Activated naive CD8-positive, alpha-beta T cell treated with anti-CD3 and anti-CD28 coated beads, Interleukin-2, amount 10 ng/mL, durations not matched to agents 7 days and 5 days (primary cell): ENCODE results near the gene CTXND1. TPM values are rescaled to one million over a fixed set of nuclear protein-coding genes. Genes with fewer than 3 reads are reported as not detected.

ENCODE experiments used
- ATAC-seq: fragments of 150-1000 bp; cut with Tn5 transposase; one replicate; pipeline ENCODE4 v1.10.0; 2021; ENCODE audit warnings: low read depth, moderate library complexity
- POLR2A ChIA-PET: fragments of 350-600 bp; sonication (Branson Sonifier 250); formaldehyde crosslinking; loops from one replicate; lab custom pipeline; 2021; ENCODE audit warnings: antibody characterized with exemption; lab: Charles Lee
- DNase-seq: peaks from one replicate; pipeline ENCODE4 v3.0.0; 2021
- H3K27ac Mint-ChIP-seq: one replicate; pipeline ENCODE4 v1.8.0; 2022; ENCODE audit warnings: mild to moderate bottlenecking, mixed read lengths
- H3K27me3 Mint-ChIP-seq: one replicate; pipeline ENCODE4 v1.8.0; 2022; ENCODE audit warnings: mild to moderate bottlenecking, moderate library complexity, mixed read lengths
- H3K36me3 Mint-ChIP-seq: one replicate; pipeline ENCODE4 v1.8.0; 2021; ENCODE audit warnings: mild to moderate bottlenecking, mixed read lengths
- H3K4me1 Mint-ChIP-seq: one replicate; pipeline ENCODE4 v1.8.0; 2021; ENCODE audit warnings: mixed read lengths
- H3K4me3 Mint-ChIP-seq: one replicate; pipeline ENCODE4 v1.8.0; 2022; ENCODE audit warnings: mild to moderate bottlenecking, moderate library complexity, mixed read lengths
- H3K9me3 Mint-ChIP-seq: one replicate; pipeline ENCODE4 v1.8.0; 2021; ENCODE audit warnings: mixed read lengths
- total RNA-seq, 2 experiments: library from RNA; stranded (reverse); gene quantifications; one replicate each; pipeline ENCODE4 v1.2.3, GENCODE V29; 2021

The CTXND1 gene
- total RNA-seq, 2 experiments from 2014 or later: not detected

DNA sequence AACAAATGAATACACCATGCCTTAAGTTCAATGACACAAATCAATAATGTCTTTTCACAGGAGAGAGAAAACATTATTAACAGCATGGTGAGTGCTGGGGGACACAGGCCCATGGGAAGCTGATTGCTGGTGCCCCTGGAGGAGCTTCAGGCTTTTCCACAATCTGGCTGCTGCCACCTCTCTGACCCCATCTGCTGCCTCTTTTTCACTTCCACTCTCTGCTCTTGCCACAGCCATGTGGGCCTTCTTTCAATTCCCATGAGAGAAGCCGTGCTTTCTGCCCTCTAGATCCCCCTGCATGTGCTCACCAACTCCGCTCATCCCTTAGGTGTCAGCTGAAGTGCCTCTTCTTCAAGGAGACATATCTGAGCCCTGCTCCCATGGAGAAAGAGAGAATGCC, 21.0 kb upstream of the CTXND1 start:
- POLR2A ChIA-PET: no interaction called here
- no peak for DNase-seq
- Mint-ChIP-seq H3K9me3 (no peaks in the 10 kb centered on the region), H3K4me1 (no peaks in the 10 kb centered on the region), H3K36me3 (no peaks in the 10 kb centered on the region), H3K27me3 (peaks cover 13% of the 10 kb centered on the region), H3K4me3 (no peak overlapping the region), H3K27ac (no peak overlapping the region)
- ATAC-seq: no peak

DNA sequence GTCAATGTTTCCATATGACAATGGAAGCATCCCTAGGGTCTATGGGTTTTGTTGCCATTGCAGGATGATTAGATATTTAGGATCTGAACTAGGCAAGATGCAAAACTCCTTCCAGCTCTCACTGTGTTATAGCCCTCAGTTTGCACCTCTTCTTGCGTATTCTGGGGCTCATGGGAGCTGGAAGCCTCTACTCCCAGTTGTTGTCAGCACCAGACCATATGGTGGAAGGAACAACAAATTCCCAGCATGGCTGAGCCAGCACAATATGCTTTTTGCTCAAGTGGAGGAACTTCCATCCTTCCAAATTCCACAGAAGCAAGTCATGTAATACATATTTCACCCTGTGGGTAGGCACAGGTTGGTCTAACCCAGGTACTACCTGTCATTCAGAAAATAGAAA, 18.5 kb upstream of the CTXND1 start:
- DNase-seq (no peak), ATAC-seq (no peak)
- POLR2A ChIA-PET: no interaction called here
- H3K4me1 Mint-ChIP-seq: no peaks in the 10 kb centered on the region
- H3K9me3 Mint-ChIP-seq: no peaks in the 10 kb centered on the region
- H3K4me3 Mint-ChIP-seq: no peak overlapping the region
- H3K36me3 Mint-ChIP-seq: no peaks in the 10 kb centered on the region
- peaks cover 13% of the 10 kb centered on the region for H3K27me3 Mint-ChIP-seq
- no peak overlapping the region for H3K27ac Mint-ChIP-seq

DNA sequence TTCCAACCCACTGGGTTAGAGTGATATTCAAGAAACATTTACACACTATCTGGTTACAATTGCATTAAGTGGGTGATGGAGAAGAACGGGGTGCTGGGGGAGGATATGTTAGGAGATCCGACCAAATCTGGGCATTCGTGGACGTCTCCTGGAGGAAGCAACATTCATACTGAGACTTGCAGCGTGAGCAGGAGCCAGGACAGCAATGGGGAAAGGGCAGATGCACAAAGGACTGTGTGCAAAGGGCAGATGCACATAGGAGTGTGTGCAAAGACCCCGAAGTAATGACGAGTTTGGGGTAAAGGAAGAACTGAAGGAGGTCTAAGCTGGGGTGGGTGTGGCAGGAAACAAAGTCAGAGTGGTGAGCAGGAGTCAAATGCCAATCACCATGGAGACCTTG, 16.1 kb upstream of the CTXND1 start:
- ATAC-seq (no peak), DNase-seq (no peak)
- Mint-ChIP-seq H3K4me1 (no peaks in the 10 kb centered on the region), H3K9me3 (no peaks in the 10 kb centered on the region), H3K27ac (no peak overlapping the region), H3K4me3 (no peak overlapping the region), H3K36me3 (no peaks in the 10 kb centered on the region), H3K27me3 (peaks cover 10% of the 10 kb centered on the region)
- POLR2A ChIA-PET: no interaction called here

DNA sequence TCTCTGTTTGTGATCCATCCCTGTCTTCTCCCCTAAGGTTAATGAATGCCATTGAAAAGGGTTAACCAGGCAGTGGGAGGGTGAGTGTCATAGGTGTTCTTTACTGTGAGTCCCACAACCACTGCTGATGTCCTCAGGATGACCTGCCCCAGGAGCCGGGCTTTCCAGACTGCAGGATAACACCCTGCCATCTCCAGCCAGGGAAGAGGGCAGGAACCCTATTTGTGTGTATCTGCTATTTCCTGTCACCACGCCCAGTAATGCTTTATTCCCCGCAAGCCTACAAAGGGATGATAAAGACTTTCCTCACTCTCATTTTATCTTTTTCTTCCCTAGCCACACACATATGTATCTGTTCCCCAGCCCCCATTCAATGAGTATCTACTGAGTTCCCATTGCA, 15.6 kb upstream of the CTXND1 start:
- DNase-seq (no peak), ATAC-seq (no peak)
- Mint-ChIP-seq H3K36me3 (no peaks in the 10 kb centered on the region), H3K27ac (no peak overlapping the region), H3K9me3 (no peaks in the 10 kb centered on the region), H3K4me3 (no peak overlapping the region), H3K27me3 (peaks cover 8% of the 10 kb centered on the region), H3K4me1 (no peaks in the 10 kb centered on the region)
- POLR2A ChIA-PET: no interaction called here

DNA sequence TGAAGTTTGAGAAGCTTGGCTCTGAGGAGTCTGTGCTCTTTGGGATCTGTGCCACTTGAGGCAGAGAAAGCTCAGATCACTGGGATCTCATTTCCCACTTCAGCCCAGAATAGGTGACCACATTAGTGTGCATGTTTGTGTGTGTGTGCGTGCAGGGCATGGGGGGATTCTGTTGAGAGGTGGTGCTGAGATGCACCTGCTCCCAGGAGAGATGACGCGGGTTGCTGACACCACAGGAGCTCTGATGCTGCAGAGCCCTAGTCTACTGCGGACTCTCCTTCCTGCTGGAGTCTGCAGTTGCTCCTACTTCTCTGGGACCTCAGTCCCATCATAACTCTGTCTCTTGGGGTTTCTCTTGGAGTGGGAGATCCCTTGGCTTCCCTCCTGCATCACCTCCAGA, 14.7 kb upstream of the CTXND1 start:
- Mint-ChIP-seq H3K36me3 (no peaks in the 10 kb centered on the region), H3K4me1 (no peaks in the 10 kb centered on the region), H3K27ac (no peak overlapping the region), H3K4me3 (no peak overlapping the region), H3K27me3 (peaks cover 8% of the 10 kb centered on the region), H3K9me3 (no peaks in the 10 kb centered on the region)
- ATAC-seq (no peak), DNase-seq (no peak)
- POLR2A ChIA-PET: no interaction called here

DNA sequence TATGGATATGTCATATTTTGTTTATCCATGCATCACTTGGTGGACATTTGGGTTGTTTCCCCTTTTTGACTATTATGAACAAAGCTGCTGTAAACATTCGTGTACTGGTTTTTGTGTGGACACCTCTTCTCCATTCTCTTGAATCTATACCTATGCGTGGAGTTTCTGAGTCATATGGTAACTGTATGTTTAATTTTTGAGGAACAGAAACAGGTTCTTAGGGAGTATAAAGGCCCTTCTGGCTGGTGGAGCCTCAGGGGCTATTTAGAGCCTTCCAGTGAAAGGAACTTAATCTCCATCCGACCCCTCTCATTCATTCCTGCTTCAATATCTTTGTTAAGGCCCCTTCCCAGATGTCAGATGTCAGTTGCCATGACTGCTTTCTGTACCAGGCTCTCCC, 14.1 kb upstream of the CTXND1 start:
- H3K36me3 Mint-ChIP-seq: no peaks in the 10 kb centered on the region
- ATAC-seq (no peak), DNase-seq (no peak)
- POLR2A ChIA-PET: no interaction called here
- H3K27me3 Mint-ChIP-seq: peaks cover 8% of the 10 kb centered on the region
- H3K27ac Mint-ChIP-seq: no peak overlapping the region
- H3K9me3 Mint-ChIP-seq: no peaks in the 10 kb centered on the region
- H3K4me3 Mint-ChIP-seq: no peak overlapping the region
- no peaks in the 10 kb centered on the region for H3K4me1 Mint-ChIP-seq

DNA sequence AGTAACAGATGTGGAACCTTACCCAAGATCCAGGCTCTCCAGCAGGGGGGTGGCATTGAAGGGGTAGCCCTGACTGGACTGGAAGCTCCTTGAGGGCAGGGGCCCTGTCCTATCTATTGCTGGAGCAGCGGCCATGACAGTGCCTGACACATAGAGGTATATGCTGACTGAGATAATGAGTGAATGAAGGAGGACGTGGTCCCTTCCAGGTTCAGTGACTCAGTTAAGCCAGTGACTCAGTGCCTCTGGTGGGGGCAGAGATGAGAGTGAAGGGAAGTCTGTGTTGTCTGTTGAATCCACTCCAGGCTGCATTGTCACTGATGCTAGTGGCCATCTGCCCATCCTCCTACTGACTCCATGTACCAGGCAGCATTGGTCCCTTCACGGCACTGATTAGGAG, 13.0 kb upstream of the CTXND1 start:
- no peak for ATAC-seq
- H3K4me3 Mint-ChIP-seq: no peak overlapping the region
- no peaks in the 10 kb centered on the region for H3K36me3 Mint-ChIP-seq
- H3K27ac Mint-ChIP-seq: no peak overlapping the region
- no peaks in the 10 kb centered on the region for H3K9me3 Mint-ChIP-seq
- no peak for DNase-seq
- H3K27me3 Mint-ChIP-seq: peaks cover 8% of the 10 kb centered on the region
- no peaks in the 10 kb centered on the region for H3K4me1 Mint-ChIP-seq
- POLR2A ChIA-PET: no interaction called here

DNA sequence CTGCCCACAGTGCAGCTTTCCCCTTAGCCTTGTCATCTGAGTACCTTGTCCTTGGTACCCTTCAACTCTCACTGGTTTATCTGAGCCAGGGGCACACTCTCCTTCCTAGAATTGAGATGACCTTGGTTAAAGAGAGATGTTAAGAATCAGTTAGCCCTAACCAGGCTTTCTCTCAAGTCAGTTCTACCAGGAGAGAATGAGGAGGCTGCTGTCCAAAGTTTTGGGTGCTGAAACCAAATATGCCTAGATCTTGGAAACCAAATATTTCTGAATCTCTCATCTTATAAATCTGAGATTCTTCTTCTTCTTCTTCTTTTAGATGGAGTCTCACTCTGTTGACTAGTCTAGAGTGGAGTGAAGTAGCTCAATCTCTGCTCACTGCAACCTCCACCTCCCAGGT, 12.0 kb upstream of the CTXND1 start:
- Mint-ChIP-seq H3K9me3 (no peaks in the 10 kb centered on the region), H3K36me3 (no peaks in the 10 kb centered on the region), H3K4me1 (no peaks in the 10 kb centered on the region), H3K4me3 (no peak overlapping the region), H3K27me3 (peaks cover 11% of the 10 kb centered on the region), H3K27ac (no peak overlapping the region)
- ATAC-seq (no peak), DNase-seq (no peak)
- POLR2A ChIA-PET: no interaction called here

DNA sequence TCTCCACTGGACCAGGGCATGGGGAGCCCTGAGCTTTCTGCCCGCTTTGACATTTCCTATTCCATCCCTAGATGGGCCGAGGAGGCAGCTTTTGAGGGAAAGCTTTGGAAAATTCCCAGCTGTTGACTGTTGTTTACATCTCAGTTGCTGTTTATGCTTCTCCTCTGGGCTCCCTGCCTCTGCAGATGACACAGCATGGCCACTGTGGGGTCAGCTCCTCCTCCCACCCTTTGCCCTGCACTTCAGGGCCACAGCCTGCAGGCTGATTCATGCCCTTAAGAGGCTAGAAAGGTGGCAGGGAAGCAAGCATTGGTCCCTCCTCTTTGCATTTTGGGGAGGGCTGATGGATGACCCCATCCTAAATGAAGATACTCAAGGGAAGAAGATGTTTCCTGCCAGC, 8.5 kb upstream of the CTXND1 start:
- H3K4me1 Mint-ChIP-seq: no peaks in the 10 kb centered on the region
- no peak for DNase-seq
- POLR2A ChIA-PET: no interaction called here
- no peaks in the 10 kb centered on the region for H3K36me3 Mint-ChIP-seq
- H3K27me3 Mint-ChIP-seq: peaks cover 16% of the 10 kb centered on the region
- no peak overlapping the region for H3K27ac Mint-ChIP-seq
- no peak for ATAC-seq
- no peaks in the 10 kb centered on the region for H3K9me3 Mint-ChIP-seq
- no peak overlapping the region for H3K4me3 Mint-ChIP-seq

DNA sequence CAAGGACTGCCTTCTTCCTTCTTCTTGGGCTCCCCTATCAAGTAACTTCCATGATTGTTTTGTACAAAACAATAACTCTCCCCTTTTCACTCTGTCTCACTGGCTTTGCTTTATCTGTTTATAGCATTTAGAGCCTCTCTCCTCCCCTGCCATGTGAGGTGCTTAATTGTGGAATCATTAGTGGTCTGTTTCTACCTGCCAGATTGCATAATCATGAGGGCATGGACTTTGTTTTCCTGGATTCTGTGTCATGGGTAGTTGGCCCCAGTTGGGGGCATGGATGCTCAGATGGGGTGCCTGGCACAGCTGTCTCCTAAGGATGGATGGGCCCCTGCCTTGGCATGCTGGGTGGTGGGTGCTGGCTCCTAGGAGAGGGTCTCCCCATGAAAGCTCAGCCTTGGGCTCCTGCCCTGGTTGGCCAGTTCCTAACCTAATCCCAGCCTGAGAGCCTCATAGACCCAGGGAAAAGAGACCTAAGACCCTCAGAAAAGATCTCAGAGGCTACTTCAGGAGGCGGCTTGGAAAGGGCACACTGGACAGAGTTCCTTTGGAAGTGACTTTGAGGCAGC, 8.0 kb upstream of the CTXND1 start:
- H3K36me3 Mint-ChIP-seq: no peaks in the 10 kb centered on the region
- DNase-seq: no peak
- no peak for ATAC-seq
- H3K4me3 Mint-ChIP-seq: no peak overlapping the region
- H3K27ac Mint-ChIP-seq: no peak overlapping the region
- H3K9me3 Mint-ChIP-seq: no peaks in the 10 kb centered on the region
- no peaks in the 10 kb centered on the region for H3K4me1 Mint-ChIP-seq
- H3K27me3 Mint-ChIP-seq: peaks cover 19% of the 10 kb centered on the region
- POLR2A ChIA-PET: no interaction called here

DNA sequence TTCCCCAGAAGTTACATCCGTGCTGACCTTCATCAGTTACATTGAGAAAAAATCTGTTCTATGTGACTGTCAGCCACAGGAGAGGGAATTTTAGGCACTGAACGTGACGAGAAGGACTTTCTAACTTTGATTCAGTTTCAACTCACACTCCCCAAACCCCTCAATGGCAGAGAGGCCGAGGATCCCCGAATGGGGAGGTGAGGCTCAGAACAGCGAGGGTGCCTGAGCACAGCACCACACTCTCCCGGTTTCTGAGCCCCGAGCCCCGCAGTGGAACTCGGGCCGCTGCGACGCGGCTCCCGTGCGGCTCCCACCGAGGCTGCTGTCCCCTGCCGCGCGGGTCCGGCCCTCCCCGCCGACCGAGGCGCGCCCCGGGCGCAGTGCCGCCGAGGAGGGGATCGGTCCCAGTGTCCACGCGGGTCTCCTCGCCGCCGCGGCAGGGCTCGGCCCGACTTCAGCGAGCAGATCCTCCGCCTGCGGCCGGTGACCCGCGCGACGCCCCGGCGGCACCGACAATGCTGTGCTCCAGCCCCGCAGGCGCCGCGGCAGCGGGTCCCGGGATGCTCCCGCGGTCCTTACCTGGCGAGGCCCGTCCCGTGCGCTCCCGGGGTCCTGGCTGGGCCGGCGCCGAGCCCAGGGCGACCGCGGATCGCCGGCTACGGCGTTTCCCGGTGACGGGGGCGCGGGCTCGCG, 439 bp downstream of the CTXND1 start:
- no peak for ATAC-seq
- peaks cover 2% of the 10 kb centered on the region for H3K4me1 Mint-ChIP-seq
- POLR2A ChIA-PET: no interaction called here
- no peaks in the 10 kb centered on the region for H3K9me3 Mint-ChIP-seq
- H3K36me3 Mint-ChIP-seq: no peaks in the 10 kb centered on the region
- peak; percentile 34 for DNase-seq
- H3K27me3 Mint-ChIP-seq: peaks cover 62% of the 10 kb centered on the region
- no peak overlapping the region for H3K27ac Mint-ChIP-seq
- H3K4me3 Mint-ChIP-seq: peak overlapping the region; percentile 48

DNA sequence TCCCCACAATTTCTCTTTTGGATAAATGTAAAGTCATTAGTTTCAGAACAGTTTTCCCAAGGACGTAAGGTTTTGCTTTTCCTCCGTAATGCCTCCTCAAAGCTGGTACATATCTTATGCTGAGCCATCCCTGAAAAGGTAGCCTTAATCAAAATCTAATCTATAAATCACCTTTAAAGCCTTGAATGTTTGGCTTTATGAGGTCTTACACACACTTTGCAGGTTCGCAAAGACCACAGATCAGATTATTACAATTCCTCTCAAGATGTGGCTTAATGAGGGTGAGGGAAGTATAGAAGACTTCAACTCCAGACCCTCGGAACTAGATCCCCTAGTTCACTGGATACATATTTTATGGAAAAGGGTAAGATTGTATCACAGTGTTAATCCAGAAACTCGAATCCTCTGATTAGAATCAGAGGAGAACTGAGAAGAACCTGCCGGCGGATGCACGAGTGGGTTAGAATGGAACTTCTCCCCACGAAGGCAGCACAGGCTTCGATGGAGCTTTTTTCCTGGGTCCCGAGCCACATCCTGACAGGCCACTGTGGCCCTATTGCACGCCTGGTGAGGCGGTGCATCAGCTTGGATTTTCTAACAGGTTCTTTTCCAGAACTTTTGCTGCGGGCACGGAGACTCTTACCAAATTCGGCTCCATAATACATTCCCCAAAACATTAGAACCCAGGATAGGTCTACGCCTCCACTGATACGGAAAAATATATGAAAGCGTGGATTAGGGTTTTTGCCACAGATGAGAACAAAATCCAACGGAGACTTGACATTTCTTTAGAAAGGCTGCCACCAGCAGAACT, 1.2 kb downstream of the CTXND1 start:
- POLR2A ChIA-PET: no interaction called here
- ATAC-seq: no peak
- peak overlapping the region; percentile 48 for H3K4me3 Mint-ChIP-seq

DNA sequence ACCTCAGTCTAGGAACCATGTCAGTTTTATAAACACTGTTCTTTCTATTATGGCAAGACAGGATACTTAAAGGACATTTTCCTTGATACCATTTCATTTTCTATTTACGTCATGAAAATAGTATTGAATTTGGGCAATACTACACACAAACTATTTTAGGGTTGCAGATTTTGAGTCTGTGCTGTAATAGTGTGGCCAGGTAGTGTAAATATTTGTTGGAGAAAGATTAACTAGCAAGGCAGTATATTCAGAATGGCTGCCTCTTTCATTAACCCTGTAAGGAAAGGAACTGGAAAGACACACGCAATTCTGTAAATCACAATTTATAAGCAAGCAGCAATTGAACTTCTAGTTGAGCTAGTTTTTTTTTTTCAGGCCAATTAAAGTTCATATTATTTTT, 2.0 kb downstream of the CTXND1 start:
- Mint-ChIP-seq H3K9me3 (no peaks in the 10 kb centered on the region), H3K36me3 (no peaks in the 10 kb centered on the region), H3K27me3 (peaks cover 64% of the 10 kb centered on the region), H3K4me3 (no peak overlapping the region), H3K4me1 (peaks cover 2% of the 10 kb centered on the region), H3K27ac (no peak overlapping the region)
- no peak for ATAC-seq
- DNase-seq: no peak
- POLR2A ChIA-PET: no interaction called here

More for the DNA sequence above, 1.2 kb downstream of the CTXND1 start:
- Mint-ChIP-seq H3K27me3 (peaks cover 65% of the 10 kb centered on the region), H3K9me3 (no peaks in the 10 kb centered on the region), H3K27ac (no peak overlapping the region), H3K36me3 (no peaks in the 10 kb centered on the region), H3K4me1 (peaks cover 2% of the 10 kb centered on the region)
- no peak for DNase-seq

DNA sequence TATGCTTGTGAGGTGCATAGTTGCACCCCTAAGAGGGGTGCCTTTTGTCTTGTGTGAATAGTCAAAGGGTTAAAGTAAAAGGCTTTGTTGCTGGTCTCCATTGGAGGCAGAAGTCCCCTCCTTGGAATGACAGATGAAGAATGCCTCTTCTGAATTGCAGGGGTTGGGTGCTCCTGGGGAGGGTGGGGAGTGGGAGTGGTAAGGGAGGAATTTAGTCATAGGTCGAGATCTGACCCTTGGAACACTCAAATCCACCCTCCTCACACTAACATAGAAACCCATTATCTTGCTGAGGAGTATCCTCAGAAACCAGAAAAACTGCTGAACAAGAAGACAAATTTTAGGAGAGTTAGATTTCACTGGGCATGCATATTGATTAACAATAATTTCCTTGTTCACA, 4.7 kb downstream of the CTXND1 start:
- Mint-ChIP-seq H3K4me1 (peaks cover 2% of the 10 kb centered on the region), H3K36me3 (no peaks in the 10 kb centered on the region), H3K9me3 (no peaks in the 10 kb centered on the region), H3K27me3 (peaks cover 49% of the 10 kb centered on the region), H3K27ac (no peak overlapping the region), H3K4me3 (no peak overlapping the region)
- ATAC-seq (no peak), DNase-seq (no peak)
- POLR2A ChIA-PET: no interaction called here
